GM19240 (cell line): Measurements from ENCODE around the gene KRTCAP2.
"Not testable (repeated sequence)": the region's sequence is repeated elsewhere in the genome, so short reads cannot be mapped to it uniquely, and the experiment has no call there.

ENCODE experiments used
- DNase-seq: peaks from one replicate; pipeline ENCODE4 v3.0.0; 2011; ENCODE audit warnings: low spot score; ENCODE audit not compliant: insufficient read length

The KRTCAP2 gene

GRCh38 chr1:155200920-155201319 is 27.8 kb upstream of the KRTCAP2 start:
- no peak for DNase-seq

- no peak for DNase-seq
These were observed 26.7 kb upstream of the KRTCAP2 start for GRCh38 chr1:155199792-155200191.

- no peak for DNase-seq
These were observed 25.4 kb upstream of the KRTCAP2 start for GRCh38 chr1:155198547-155198906.

- DNase-seq = no peak
These were observed 24.9 kb upstream of the KRTCAP2 start for GRCh38 chr1:155197901-155198546.

GRCh38 chr1:155196893-155197638 is 24.0 kb upstream of the KRTCAP2 start:
- DNase-seq = no peak

- no peak for DNase-seq
These were observed 23.2 kb upstream of the KRTCAP2 start for GRCh38 chr1:155196103-155196892.

GRCh38 chr1:155195201-155196102 is 22.3 kb upstream of the KRTCAP2 start:
- no peak for DNase-seq

- DNase-seq = not testable (repeated sequence)
These were observed 20.8 kb upstream of the KRTCAP2 start for GRCh38 chr1:155193991-155194240.

GRCh38 chr1:155193275-155193990 is 20.3 kb upstream of the KRTCAP2 start:
- DNase-seq = peak; percentile 85

GRCh38 chr1:155192346-155193274 is 19.5 kb upstream of the KRTCAP2 start:
- DNase-seq = no peak

GRCh38 chr1:155191904-155192303 is 18.8 kb upstream of the KRTCAP2 start:
- DNase-seq = no peak

GRCh38 chr1:155189926-155190325 is 16.8 kb upstream of the KRTCAP2 start:
- not testable (repeated sequence) for DNase-seq

GRCh38 chr1:155188268-155188667 is 15.2 kb upstream of the KRTCAP2 start:
- DNase-seq = no peak

GRCh38 chr1:155187456-155187891 is 14.4 kb upstream of the KRTCAP2 start:
- no peak for DNase-seq

GRCh38 chr1:155186794-155187455 is 13.8 kb upstream of the KRTCAP2 start:
- DNase-seq = no peak

GRCh38 chr1:155186067-155186793 is 13.1 kb upstream of the KRTCAP2 start:
- DNase-seq = no peak

- DNase-seq = no peak
These were observed 12.6 kb upstream of the KRTCAP2 start for GRCh38 chr1:155185783-155186066.

- peak; percentile 89 for DNase-seq
These were observed 12.0 kb upstream of the KRTCAP2 start for GRCh38 chr1:155184835-155185782.
